ENCODE data around the gene PDIA5. TPM values are rescaled to one million over a fixed set of nuclear protein-coding genes. Genes with fewer than 3 reads are reported as not detected.

PDIA5 gene
- total RNA-seq, 1 experiment from 2014 or later: 53.6 TPM

DNA sequence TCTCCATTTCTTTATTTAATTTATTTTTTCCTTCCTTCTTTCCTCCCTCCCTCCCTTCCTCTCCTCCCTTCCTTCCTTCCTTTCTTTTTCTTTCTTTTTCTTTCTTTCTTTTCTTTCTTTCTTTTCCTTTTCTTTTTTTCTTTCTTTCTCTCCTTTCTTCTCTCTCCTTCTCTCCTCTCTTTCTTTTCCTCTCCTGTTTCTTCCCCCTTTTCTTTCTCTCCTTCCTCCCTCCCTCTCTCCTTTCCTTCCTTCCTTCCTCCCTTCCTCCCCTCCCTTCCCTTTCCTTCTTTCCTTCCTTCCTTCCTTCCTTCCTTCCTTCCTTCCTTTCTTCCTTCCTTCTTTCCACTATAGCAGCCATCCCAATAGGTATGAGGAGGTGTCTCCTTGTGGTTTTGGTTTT is 6.8 kb upstream of the PDIA5 start:
- CTCF ChIA-PET: no interaction called here
- no peak overlapping the region for H3K27ac ChIP-seq (ENCODE audit: low read length)
- POLR2A ChIA-PET: no interaction called here

GRCh38 chr3:123061856-123062255 is 5.0 kb upstream of the PDIA5 start:
- Histone ChIP-seq H3K4me1 (ENCODE audit: control insufficient read depth, insufficient read depth, low read length) (no peaks in the 10 kb centered on the region), H3K27me3 (ENCODE audit: control insufficient read depth, insufficient read depth, low read length) (no peaks in the 10 kb centered on the region), H3K9me3 (ENCODE audit: control insufficient read depth, insufficient read depth, low read depth, low read length) (no peaks in the 10 kb centered on the region), H3K27ac (ENCODE audit: low read length) (no peak overlapping the region), H3K4me3 (ENCODE audit: low read depth in 2 of 2, low read length in 2 of 2) (no peak overlapping the region), H3K36me3 (ENCODE audit: control insufficient read depth, insufficient read depth, low read length) (no peaks in the 10 kb centered on the region)
- no peak for DNase-seq (ENCODE audit: low read depth, low spot score)
- in situ Hi-C loops (cut with HindIII; ENCODE audit: low pct_unique_long_range_greater_than_20kb, low sequenced_read_pairs) (no loop called here), intact Hi-C loops (cut with micrococcal nuclease; ENCODE audit: unreplicated experiment) (no loop called here)
- BruUV-seq (replicated peaks): no TSS peak
- CTCF ChIA-PET: no interaction called here
- ATAC-seq: no peak
- TF ChIP-seq SIN3A (IDR thresholded peaks at IDR 0.05; ENCODE audit: borderline replicate concordance, insufficient read depth, low read depth, low read length): no peak
- no peak for TF ChIP-seq POLR2AphosphoS5 (IDR thresholded peaks at IDR 0.05; ENCODE audit: low read depth, low read length)
- no peak for TF ChIP-seq TCF7L2 (IDR thresholded peaks at IDR 0.05; ENCODE audit: low read depth, low read length)
- TF ChIP-seq, protein P1, sequence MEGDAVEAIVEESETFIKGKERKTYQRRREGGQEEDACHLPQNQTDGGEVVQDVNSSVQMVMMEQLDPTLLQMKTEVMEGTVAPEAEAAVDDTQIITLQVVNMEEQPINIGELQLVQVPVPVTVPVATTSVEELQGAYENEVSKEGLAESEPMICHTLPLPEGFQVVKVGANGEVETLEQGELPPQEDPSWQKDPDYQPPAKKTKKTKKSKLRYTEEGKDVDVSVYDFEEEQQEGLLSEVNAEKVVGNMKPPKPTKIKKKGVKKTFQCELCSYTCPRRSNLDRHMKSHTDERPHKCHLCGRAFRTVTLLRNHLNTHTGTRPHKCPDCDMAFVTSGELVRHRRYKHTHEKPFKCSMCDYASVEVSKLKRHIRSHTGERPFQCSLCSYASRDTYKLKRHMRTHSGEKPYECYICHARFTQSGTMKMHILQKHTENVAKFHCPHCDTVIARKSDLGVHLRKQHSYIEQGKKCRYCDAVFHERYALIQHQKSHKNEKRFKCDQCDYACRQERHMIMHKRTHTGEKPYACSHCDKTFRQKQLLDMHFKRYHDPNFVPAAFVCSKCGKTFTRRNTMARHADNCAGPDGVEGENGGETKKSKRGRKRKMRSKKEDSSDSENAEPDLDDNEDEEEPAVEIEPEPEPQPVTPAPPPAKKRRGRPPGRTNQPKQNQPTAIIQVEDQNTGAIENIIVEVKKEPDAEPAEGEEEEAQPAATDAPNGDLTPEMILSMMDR (IDR thresholded peaks at IDR 0.05): no peak
- TF ChIP-seq, protein P2, sequence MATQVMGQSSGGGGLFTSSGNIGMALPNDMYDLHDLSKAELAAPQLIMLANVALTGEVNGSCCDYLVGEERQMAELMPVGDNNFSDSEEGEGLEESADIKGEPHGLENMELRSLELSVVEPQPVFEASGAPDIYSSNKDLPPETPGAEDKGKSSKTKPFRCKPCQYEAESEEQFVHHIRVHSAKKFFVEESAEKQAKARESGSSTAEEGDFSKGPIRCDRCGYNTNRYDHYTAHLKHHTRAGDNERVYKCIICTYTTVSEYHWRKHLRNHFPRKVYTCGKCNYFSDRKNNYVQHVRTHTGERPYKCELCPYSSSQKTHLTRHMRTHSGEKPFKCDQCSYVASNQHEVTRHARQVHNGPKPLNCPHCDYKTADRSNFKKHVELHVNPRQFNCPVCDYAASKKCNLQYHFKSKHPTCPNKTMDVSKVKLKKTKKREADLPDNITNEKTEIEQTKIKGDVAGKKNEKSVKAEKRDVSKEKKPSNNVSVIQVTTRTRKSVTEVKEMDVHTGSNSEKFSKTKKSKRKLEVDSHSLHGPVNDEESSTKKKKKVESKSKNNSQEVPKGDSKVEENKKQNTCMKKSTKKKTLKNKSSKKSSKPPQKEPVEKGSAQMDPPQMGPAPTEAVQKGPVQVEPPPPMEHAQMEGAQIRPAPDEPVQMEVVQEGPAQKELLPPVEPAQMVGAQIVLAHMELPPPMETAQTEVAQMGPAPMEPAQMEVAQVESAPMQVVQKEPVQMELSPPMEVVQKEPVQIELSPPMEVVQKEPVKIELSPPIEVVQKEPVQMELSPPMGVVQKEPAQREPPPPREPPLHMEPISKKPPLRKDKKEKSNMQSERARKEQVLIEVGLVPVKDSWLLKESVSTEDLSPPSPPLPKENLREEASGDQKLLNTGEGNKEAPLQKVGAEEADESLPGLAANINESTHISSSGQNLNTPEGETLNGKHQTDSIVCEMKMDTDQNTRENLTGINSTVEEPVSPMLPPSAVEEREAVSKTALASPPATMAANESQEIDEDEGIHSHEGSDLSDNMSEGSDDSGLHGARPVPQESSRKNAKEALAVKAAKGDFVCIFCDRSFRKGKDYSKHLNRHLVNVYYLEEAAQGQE (IDR thresholded peaks at IDR 0.05; ENCODE audit: insufficient read depth in 1 of 2, low read depth in 2 of 2, low read length in 1 of 2): no peak
- POLR2A ChIA-PET: no interaction called here

More for the DNA sequence above, 6.8 kb upstream of the PDIA5 start:
- H3K36me3 ChIP-seq (ENCODE audit: control insufficient read depth, insufficient read depth, low read length): no peaks in the 10 kb centered on the region
- H3K27me3 ChIP-seq (ENCODE audit: control insufficient read depth, insufficient read depth, low read length): no peaks in the 10 kb centered on the region; the same call in 1 of the 2 replicates
- ATAC-seq (no peak), DNase-seq (ENCODE audit: low read depth, low spot score) (no peak)
- H3K4me3 ChIP-seq (ENCODE audit: low read depth in 2 of 2, low read length in 2 of 2): no peak overlapping the region
- no peaks in the 10 kb centered on the region for H3K4me1 ChIP-seq (ENCODE audit: control insufficient read depth, insufficient read depth, low read length)
- no TSS peak for BruUV-seq (replicated peaks)
- TF ChIP-seq SIN3A (IDR thresholded peaks at IDR 0.05; ENCODE audit: borderline replicate concordance, insufficient read depth, low read depth, low read length): no peak
- no peak for TF ChIP-seq POLR2AphosphoS5 (IDR thresholded peaks at IDR 0.05; ENCODE audit: low read depth, low read length)
- TF ChIP-seq TCF7L2 (IDR thresholded peaks at IDR 0.05; ENCODE audit: low read depth, low read length): no peak
- TF ChIP-seq, protein P2 (IDR thresholded peaks at IDR 0.05; ENCODE audit: insufficient read depth in 1 of 2, low read depth in 2 of 2, low read length in 1 of 2): no peak
- H3K9me3 ChIP-seq (ENCODE audit: control insufficient read depth, insufficient read depth, low read depth, low read length): no peaks in the 10 kb centered on the region
- in situ Hi-C loops (cut with HindIII; ENCODE audit: low pct_unique_long_range_greater_than_20kb, low sequenced_read_pairs): no loop called here
- intact Hi-C loops (cut with micrococcal nuclease; ENCODE audit: unreplicated experiment): no loop called here
